ENCODE measurements around the gene TBCE. TPM values are rescaled to one million over a fixed set of nuclear protein-coding genes. Genes with fewer than 3 reads are reported as not detected.

The TBCE gene
- polyA plus RNA-seq, 1 donor from 2014 or later: 72.9 TPM

GRCh38 chr1:235429143-235429542 is 61.9 kb downstream of the TBCE start:
- Histone ChIP-seq H3K4me3 (ENCODE audit: low read length) (no peak overlapping the region), H3K9ac (ENCODE audit: low read length) (no peak overlapping the region)
- TF ChIP-seq POLR2AphosphoS5 (IDR thresholded peaks at IDR 0.05): no peak
- no peak for TF ChIP-seq REST (IDR thresholded peaks at IDR 0.05; ENCODE audit: borderline replicate concordance)
- no peak for TF ChIP-seq EZH2 (IDR thresholded peaks at IDR 0.05; ENCODE audit: borderline replicate concordance, insufficient read depth, low read length, poor library complexity, severe bottlenecking)
- TF ChIP-seq RAD21 (conservative IDR thresholded peaks at IDR 0.05): no peak
- TF ChIP-seq, protein P1, sequence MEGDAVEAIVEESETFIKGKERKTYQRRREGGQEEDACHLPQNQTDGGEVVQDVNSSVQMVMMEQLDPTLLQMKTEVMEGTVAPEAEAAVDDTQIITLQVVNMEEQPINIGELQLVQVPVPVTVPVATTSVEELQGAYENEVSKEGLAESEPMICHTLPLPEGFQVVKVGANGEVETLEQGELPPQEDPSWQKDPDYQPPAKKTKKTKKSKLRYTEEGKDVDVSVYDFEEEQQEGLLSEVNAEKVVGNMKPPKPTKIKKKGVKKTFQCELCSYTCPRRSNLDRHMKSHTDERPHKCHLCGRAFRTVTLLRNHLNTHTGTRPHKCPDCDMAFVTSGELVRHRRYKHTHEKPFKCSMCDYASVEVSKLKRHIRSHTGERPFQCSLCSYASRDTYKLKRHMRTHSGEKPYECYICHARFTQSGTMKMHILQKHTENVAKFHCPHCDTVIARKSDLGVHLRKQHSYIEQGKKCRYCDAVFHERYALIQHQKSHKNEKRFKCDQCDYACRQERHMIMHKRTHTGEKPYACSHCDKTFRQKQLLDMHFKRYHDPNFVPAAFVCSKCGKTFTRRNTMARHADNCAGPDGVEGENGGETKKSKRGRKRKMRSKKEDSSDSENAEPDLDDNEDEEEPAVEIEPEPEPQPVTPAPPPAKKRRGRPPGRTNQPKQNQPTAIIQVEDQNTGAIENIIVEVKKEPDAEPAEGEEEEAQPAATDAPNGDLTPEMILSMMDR (IDR thresholded peaks at IDR 0.05; ENCODE audit: poor library complexity, severe bottlenecking): no peak
- no peak for TF ChIP-seq TAF1 (IDR thresholded peaks at IDR 0.05; ENCODE audit: low read depth)
- no peak for TF ChIP-seq EP300 (conservative IDR thresholded peaks at IDR 0.05; ENCODE audit: poor library complexity, severe bottlenecking)
- TF ChIP-seq MXI1 (conservative IDR thresholded peaks at IDR 0.05; ENCODE audit: poor library complexity, severe bottlenecking): no peak
- TF ChIP-seq SMC3 (conservative IDR thresholded peaks at IDR 0.05; ENCODE audit: poor library complexity): no peak

DNA sequence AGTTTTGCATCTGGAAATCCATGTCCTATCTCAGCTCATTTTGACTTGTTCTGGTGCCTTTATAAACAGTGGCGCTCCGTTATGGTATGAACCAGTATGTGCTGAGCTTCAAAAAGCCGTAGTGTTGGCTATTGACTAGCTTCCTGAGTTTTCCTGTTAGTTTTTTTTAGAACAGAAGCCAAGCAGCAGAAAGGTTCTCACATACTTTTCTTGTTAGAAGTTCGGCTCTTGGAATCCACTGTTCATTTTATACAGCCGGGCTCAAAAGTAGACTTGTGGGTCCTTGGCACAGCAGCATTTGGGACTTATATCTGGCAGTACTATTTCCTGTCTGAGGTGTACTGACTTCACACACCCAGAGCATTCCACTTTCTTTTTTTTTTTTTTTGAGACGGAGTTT is 63.8 kb downstream of the TBCE start:
- no peaks in the 10 kb centered on the region for H3K9me2 ChIP-seq (ENCODE audit: insufficient read depth, low read length)
- TF ChIP-seq EP300 (conservative IDR thresholded peaks at IDR 0.05; ENCODE audit: poor library complexity, severe bottlenecking) (no peak), POLR2AphosphoS5 (IDR thresholded peaks at IDR 0.05) (no peak), TAF1 (IDR thresholded peaks at IDR 0.05; ENCODE audit: low read depth) (no peak), MXI1 (conservative IDR thresholded peaks at IDR 0.05; ENCODE audit: poor library complexity, severe bottlenecking) (no peak)
- TF ChIP-seq, protein P1 (IDR thresholded peaks at IDR 0.05; ENCODE audit: poor library complexity, severe bottlenecking): no peak
- H3K36me3 ChIP-seq (ENCODE audit: insufficient read depth, low read length): no peaks in the 10 kb centered on the region
- H3K4me3 ChIP-seq (ENCODE audit: low read length): no peak overlapping the region
- H3K27me3 ChIP-seq (ENCODE audit: insufficient read depth, low read depth, low read length): no peaks in the 10 kb centered on the region
- no peaks in the 10 kb centered on the region for H3F3A ChIP-seq (ENCODE audit: insufficient read depth, low read length, poor library complexity, severe bottlenecking)
- H3K4me2 ChIP-seq (ENCODE audit: low read length): no peak overlapping the region
- H3K27ac ChIP-seq (ENCODE audit: low read length): no peak overlapping the region
- H4K20me1 ChIP-seq (ENCODE audit: insufficient read depth): no peaks in the 10 kb centered on the region
- H3K79me2 ChIP-seq (replicated peaks; ENCODE audit: insufficient read depth, low read length): no peaks in the 10 kb centered on the region
- H3K9ac ChIP-seq (ENCODE audit: low read length): no peak overlapping the region
- no peaks in the 10 kb centered on the region for H3K9me3 ChIP-seq (ENCODE audit: low read length)
- H2AFZ ChIP-seq (ENCODE audit: low read depth, low read length): no peak overlapping the region

More at GRCh38 chr1:235429143-235429542, 61.9 kb downstream of the TBCE start:
- H3K9me3 ChIP-seq (ENCODE audit: low read length): no peaks in the 10 kb centered on the region
- H3K4me2 ChIP-seq (ENCODE audit: low read length): no peak overlapping the region
- H3K36me3 ChIP-seq (ENCODE audit: insufficient read depth, low read length): no peaks in the 10 kb centered on the region
- H2AFZ ChIP-seq (ENCODE audit: low read depth, low read length): no peak overlapping the region
- no peaks in the 10 kb centered on the region for H4K20me1 ChIP-seq (ENCODE audit: insufficient read depth)
- H3F3A ChIP-seq (ENCODE audit: insufficient read depth, low read length, poor library complexity, severe bottlenecking): no peaks in the 10 kb centered on the region
- H3K27ac ChIP-seq (ENCODE audit: low read length): no peak overlapping the region
- no peaks in the 10 kb centered on the region for H3K79me2 ChIP-seq (replicated peaks; ENCODE audit: insufficient read depth, low read length)
- H3K9me2 ChIP-seq (ENCODE audit: insufficient read depth, low read length): no peaks in the 10 kb centered on the region
- no peaks in the 10 kb centered on the region for H3K27me3 ChIP-seq (ENCODE audit: insufficient read depth, low read depth, low read length)

All from neural cell (in vitro differentiated cells).